Activated T-cell treated with anti-CD3 and anti-CD28 coated beads for 48 hours (primary cell): Measurements from ENCODE around the gene NDUFAB1.
"Not testable (repeated sequence)": the region's sequence is repeated elsewhere in the genome, so short reads cannot be mapped to it uniquely, and the experiment has no call there.

ENCODE experiments used
- DNase-seq: peaks from one replicate; pipeline ENCODE4 v3.0.0-alpha.2; 2020; ENCODE audit warnings: low read depth

Gene NDUFAB1

GRCh38 chr16:23554536-23554935 lies 41.6 kb downstream of the NDUFAB1 start:
- DNase-seq = no peak

GRCh38 chr16:23552161-23552560 lies 44.0 kb downstream of the NDUFAB1 start:
- DNase-seq = no peak

GRCh38 chr16:23549938-23550337 lies 46.2 kb downstream of the NDUFAB1 start:
- DNase-seq = no peak

- no peak for DNase-seq
Measured at GRCh38 chr16:23544436-23544835, 51.7 kb downstream of the NDUFAB1 start.

- DNase-seq = not testable (repeated sequence)
Measured at GRCh38 chr16:23540817-23541178, 55.3 kb downstream of the NDUFAB1 start.

GRCh38 chr16:23539984-23540816 lies 55.9 kb downstream of the NDUFAB1 start:
- DNase-seq = no peak

GRCh38 chr16:23538919-23539278 lies 57.2 kb downstream of the NDUFAB1 start:
- DNase-seq = no peak

- no peak for DNase-seq
Measured at GRCh38 chr16:23537390-23537789, 58.7 kb downstream of the NDUFAB1 start.

GRCh38 chr16:23535901-23536300 lies 60.2 kb downstream of the NDUFAB1 start:
- DNase-seq = no peak

GRCh38 chr16:23534868-23535860 lies 61.0 kb downstream of the NDUFAB1 start:
- DNase-seq = no peak

GRCh38 chr16:23532448-23532847 lies 63.7 kb downstream of the NDUFAB1 start:
- no peak for DNase-seq
